ENCODE results near the gene SGTA.

DNA sequence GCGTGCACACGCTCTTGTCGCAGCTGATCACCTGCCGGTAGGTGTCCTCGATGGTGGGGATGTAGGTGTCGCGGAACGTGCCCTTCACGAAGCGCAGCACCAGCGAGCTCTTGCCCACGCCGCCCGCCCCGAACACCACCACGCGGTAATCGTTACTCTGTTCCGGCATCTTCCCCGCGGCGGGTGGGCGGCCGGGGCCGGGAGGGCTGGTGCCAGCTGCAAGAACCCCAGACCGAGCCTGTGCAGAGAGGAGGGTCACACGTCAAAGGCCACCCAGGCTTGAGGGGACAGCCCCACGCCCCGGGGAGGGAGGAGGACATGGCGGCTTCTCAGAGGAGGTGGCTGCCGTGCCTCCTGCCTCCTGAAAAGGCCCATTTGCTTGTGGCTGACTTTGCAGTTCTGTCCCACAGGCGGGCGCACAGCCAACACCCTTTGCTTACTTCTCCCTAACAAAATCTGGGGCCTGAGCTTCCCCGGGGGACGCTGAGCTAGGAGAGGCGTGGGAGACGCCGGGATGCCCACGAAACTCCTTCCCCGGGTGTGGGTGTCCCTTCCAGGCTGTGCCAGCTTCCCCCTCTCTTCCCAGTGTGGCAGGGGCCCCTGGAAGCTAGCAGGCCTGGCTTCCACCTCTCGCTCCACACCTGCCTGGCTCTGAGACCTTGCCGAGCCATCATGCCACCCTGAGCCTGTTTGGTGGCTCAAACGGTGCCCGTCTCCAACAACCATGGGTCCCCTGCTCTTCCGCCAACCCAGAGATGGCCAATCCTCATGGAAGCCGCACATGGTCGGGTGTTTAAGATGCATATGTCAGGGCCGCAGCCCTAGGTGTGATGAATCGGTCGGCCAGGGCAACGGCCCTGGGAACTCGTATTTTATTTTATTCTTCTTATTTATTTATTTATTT is 65.2 kb downstream of the SGTA start:
- TF ChIP-seq, protein P1, sequence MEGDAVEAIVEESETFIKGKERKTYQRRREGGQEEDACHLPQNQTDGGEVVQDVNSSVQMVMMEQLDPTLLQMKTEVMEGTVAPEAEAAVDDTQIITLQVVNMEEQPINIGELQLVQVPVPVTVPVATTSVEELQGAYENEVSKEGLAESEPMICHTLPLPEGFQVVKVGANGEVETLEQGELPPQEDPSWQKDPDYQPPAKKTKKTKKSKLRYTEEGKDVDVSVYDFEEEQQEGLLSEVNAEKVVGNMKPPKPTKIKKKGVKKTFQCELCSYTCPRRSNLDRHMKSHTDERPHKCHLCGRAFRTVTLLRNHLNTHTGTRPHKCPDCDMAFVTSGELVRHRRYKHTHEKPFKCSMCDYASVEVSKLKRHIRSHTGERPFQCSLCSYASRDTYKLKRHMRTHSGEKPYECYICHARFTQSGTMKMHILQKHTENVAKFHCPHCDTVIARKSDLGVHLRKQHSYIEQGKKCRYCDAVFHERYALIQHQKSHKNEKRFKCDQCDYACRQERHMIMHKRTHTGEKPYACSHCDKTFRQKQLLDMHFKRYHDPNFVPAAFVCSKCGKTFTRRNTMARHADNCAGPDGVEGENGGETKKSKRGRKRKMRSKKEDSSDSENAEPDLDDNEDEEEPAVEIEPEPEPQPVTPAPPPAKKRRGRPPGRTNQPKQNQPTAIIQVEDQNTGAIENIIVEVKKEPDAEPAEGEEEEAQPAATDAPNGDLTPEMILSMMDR (IDR thresholded peaks at IDR 0.05) = no peak
- TF ChIP-seq POLR2AphosphoS5 (IDR thresholded peaks at IDR 0.05; ENCODE audit: low read depth, low read length) = no peak
- TF ChIP-seq SIN3A (IDR thresholded peaks at IDR 0.05; ENCODE audit: borderline replicate concordance, insufficient read depth, low read depth, low read length) = no peak
- TF ChIP-seq, protein P2, sequence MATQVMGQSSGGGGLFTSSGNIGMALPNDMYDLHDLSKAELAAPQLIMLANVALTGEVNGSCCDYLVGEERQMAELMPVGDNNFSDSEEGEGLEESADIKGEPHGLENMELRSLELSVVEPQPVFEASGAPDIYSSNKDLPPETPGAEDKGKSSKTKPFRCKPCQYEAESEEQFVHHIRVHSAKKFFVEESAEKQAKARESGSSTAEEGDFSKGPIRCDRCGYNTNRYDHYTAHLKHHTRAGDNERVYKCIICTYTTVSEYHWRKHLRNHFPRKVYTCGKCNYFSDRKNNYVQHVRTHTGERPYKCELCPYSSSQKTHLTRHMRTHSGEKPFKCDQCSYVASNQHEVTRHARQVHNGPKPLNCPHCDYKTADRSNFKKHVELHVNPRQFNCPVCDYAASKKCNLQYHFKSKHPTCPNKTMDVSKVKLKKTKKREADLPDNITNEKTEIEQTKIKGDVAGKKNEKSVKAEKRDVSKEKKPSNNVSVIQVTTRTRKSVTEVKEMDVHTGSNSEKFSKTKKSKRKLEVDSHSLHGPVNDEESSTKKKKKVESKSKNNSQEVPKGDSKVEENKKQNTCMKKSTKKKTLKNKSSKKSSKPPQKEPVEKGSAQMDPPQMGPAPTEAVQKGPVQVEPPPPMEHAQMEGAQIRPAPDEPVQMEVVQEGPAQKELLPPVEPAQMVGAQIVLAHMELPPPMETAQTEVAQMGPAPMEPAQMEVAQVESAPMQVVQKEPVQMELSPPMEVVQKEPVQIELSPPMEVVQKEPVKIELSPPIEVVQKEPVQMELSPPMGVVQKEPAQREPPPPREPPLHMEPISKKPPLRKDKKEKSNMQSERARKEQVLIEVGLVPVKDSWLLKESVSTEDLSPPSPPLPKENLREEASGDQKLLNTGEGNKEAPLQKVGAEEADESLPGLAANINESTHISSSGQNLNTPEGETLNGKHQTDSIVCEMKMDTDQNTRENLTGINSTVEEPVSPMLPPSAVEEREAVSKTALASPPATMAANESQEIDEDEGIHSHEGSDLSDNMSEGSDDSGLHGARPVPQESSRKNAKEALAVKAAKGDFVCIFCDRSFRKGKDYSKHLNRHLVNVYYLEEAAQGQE (IDR thresholded peaks at IDR 0.05; ENCODE audit: insufficient read depth in 1 of 2, low read depth in 2 of 2, low read length in 1 of 2) = no peak
